ENCODE results near the gene TRIM24. TPM values are rescaled to one million over a fixed set of nuclear protein-coding genes. Genes with fewer than 3 reads are reported as not detected.
A peak's percentile ranks its signal among the peaks of the same experiment; 100 is the strongest.

TRIM24 gene
- total and polyA plus RNA-seq, 2 of the 13 experiments (the other 11 are each of a cell fraction or from before 2014, with no cell fraction given) = 100 to 106 TPM

DNA sequence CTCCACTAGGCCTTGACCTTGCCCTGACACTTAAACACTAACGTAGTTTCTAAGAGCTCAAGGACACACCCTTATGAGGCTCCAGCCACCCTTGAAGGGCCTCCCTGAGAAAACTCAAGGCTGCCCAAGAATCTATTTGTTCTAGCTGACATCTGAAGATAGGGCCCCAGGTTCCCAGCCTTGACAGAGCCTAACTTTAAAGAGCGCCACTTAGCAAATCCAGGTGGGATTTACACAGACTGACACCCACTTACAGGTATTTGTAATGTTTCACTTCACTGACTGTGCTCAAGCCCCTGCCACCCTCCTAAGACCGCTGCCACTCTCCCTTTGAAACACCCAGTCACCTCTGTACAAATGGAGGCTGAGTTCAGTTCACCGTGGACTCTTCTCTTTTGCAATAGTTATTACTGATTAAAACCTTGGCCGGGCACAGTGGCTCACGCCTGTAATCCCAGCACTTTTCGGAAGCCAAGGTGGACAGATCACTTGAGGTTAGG lies 150.7 kb downstream of the TRIM24 start:
- peak overlapping the region; percentile 48 for H3K27ac ChIP-seq (ENCODE audit: extremely low read length, insufficient read depth, low read length)
- TF ChIP-seq SMYD3 (CRISPR knock-in tag; IDR thresholded peaks at IDR 0.05) = no peak
- TF ChIP-seq, protein P1, sequence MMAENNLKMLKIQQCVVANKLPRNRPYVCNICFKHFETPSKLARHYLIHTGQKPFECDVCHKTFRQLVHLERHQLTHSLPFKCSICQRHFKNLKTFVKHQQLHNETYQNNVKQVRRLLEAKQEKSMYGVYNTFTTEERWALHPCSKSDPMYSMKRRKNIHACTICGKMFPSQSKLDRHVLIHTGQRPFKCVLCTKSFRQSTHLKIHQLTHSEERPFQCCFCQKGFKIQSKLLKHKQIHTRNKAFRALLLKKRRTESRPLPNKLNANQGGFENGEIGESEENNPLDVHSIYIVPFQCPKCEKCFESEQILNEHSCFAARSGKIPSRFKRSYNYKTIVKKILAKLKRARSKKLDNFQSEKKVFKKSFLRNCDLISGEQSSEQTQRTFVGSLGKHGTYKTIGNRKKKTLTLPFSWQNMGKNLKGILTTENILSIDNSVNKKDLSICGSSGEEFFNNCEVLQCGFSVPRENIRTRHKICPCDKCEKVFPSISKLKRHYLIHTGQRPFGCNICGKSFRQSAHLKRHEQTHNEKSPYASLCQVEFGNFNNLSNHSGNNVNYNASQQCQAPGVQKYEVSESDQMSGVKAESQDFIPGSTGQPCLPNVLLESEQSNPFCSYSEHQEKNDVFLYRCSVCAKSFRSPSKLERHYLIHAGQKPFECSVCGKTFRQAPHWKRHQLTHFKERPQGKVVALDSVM (CRISPR knock-in tag; IDR thresholded peaks at IDR 0.05) = peak; percentile 51; the same call in 1 of the 2 replicates
- TF ChIP-seq THYN1 (CRISPR knock-in tag; IDR thresholded peaks at IDR 0.05; ENCODE audit: borderline replicate concordance, low read depth) = no peak
- TF ChIP-seq ZGPAT (CRISPR knock-in tag; IDR thresholded peaks at IDR 0.05) = no peak
- TF ChIP-seq SOX6 (IDR thresholded peaks at IDR 0.05) = no peak
- 0 out of 2 replicates have a peak, but pooled peaks have one; percentile 16 for TF ChIP-seq SOX6 (CRISPR knock-in tag; IDR thresholded peaks at IDR 0.05)
- no peak for TF ChIP-seq MXD1 (CRISPR knock-in tag; IDR thresholded peaks at IDR 0.05)
- no peak for TF ChIP-seq NFE2L2 (IDR thresholded peaks at IDR 0.05; ENCODE audit: low read length)
- no peak for TF ChIP-seq ZNF138 (CRISPR knock-in tag; IDR thresholded peaks at IDR 0.05; ENCODE audit: low read depth)
- no peak for TF ChIP-seq JUND (CRISPR knock-in tag; IDR thresholded peaks at IDR 0.05)
- TF ChIP-seq HIVEP1 (CRISPR knock-in tag; IDR thresholded peaks at IDR 0.05) = no peak
- TF ChIP-seq PATZ1 (CRISPR knock-in tag; IDR thresholded peaks at IDR 0.05) = 0 out of 2 replicates have a peak, but pooled peaks have one; percentile 5
- TF ChIP-seq EP300 (IDR thresholded peaks at IDR 0.05; ENCODE audit: low read depth in 2 of 2, low read length in 2 of 2) = peak in 1 of 2 experiments; percentile 16; a peak in 1 of 4 replicates
- TF ChIP-seq EP300 (CRISPR knock-in tag; IDR thresholded peaks at IDR 0.05; ENCODE audit: borderline replicate concordance) = no peak
- no peak for TF ChIP-seq PHF20 (CRISPR knock-in tag; IDR thresholded peaks at IDR 0.05)
- no peak for TF ChIP-seq ZNF530 (CRISPR knock-in tag; IDR thresholded peaks at IDR 0.05; ENCODE audit: low read depth)
- TF ChIP-seq ZFP36 (IDR thresholded peaks at IDR 0.05; ENCODE audit: borderline replicate concordance, low read depth, low read length, partially characterized antibody) = no peak

More for the DNA sequence above, 150.7 kb downstream of the TRIM24 start:
- intact Hi-C loops (cut with micrococcal nuclease; ENCODE audit: unreplicated experiment) = no loop called here
- H3K4me3 ChIP-seq (replicated peaks in 1 of 3; ENCODE audit: insufficient read depth in 1 of 3, low read depth in 2 of 3, low read length in 3 of 3) = no peak overlapping the region
- no peaks in the 10 kb centered on the region for H3K9me3 ChIP-seq (ENCODE audit: low read length)
- peak overlapping the region; percentile 42 for H3K4me2 ChIP-seq (ENCODE audit: low read depth, low read length)
- DNase-seq (ENCODE audit: low spot score) = peak; percentile 61
- H3K36me3 ChIP-seq (replicated peaks in 1 of 2; ENCODE audit: control insufficient read depth in 1 of 2, insufficient read depth in 2 of 2, low read length in 2 of 2) = no peaks in the 10 kb centered on the region
- H3K27me3 ChIP-seq (ENCODE audit: control insufficient read depth in 1 of 2, insufficient read depth in 2 of 2, low read length in 2 of 2) = no peaks in the 10 kb centered on the region
- 6% methylated on average over 7 of the region's 7 CpGs for WGBS (ENCODE audit: low lambda C conversion rate)
- in situ Hi-C loops (cut with HindIII; ENCODE audit: extremely low pct_ligation_motif_present, low pct_unique_long_range_greater_than_20kb) = no loop called here
- POLR2A ChIA-PET = no interaction called here
- no TSS peak for BruUV-seq (replicated peaks)
- H4K20me1 ChIP-seq (ENCODE audit: insufficient read depth, low read length) = no peaks in the 10 kb centered on the region
- ATAC-seq = peak; percentile 92
- no peaks in the 10 kb centered on the region for H3K79me2 ChIP-seq (ENCODE audit: insufficient read depth, low read length)
- CTCF ChIA-PET (ENCODE audit: low intra/inter-chr PET ratio, low total read pairs) = no interaction called here
- peak; percentile 56 for FAIRE-seq
- H3K4me1 ChIP-seq (ENCODE audit: insufficient read depth, low read length) = peaks cover 51% of the 10 kb centered on the region
- H2AFZ ChIP-seq (ENCODE audit: low read length) = no peak overlapping the region
- peak overlapping the region; percentile 17; the same call in 1 of the 2 replicates for H3K9ac ChIP-seq (ENCODE audit: insufficient read depth, low read depth, low read length)
